ENCODE measurements around the gene P4HTM. TPM values are rescaled to one million over a fixed set of nuclear protein-coding genes. Genes with fewer than 3 reads are reported as not detected.
A peak's percentile ranks its signal among the peaks of the same experiment; 100 is the strongest.

Gene P4HTM
- polyA plus RNA-seq, 2 donors = 10.7 to 14.5 TPM

GRCh38 chr3:48980295-48980694 lies 9.7 kb upstream of the P4HTM start:
- H3K4me1 ChIP-seq (ENCODE audit: control insufficient read depth in 2 of 2, insufficient read depth in 2 of 2, low read length in 1 of 2) = no peaks in the 10 kb centered on the region
- H3K9me3 ChIP-seq (ENCODE audit: control insufficient read depth in 2 of 2, insufficient read depth in 1 of 2, low read depth in 1 of 2, low read length in 1 of 2) = no peaks in the 10 kb centered on the region
- no peaks in the 10 kb centered on the region for H3K27me3 ChIP-seq (ENCODE audit: control insufficient read depth in 1 of 2, insufficient read depth in 2 of 2, low read length in 2 of 2)
- WGBS, 2 donors = 94% methylated on average over 4 of the region's 4 CpGs
- H3K36me3 ChIP-seq (ENCODE audit: control insufficient read depth in 2 of 2, insufficient read depth in 2 of 2, low read length in 1 of 2) = peaks cover 11 to 45% of the 10 kb centered on the region in 2 donors
- no peak overlapping the region for H3K4me3 ChIP-seq (ENCODE audit: low read depth in 1 of 2, low read length in 2 of 2)
- H3K27ac ChIP-seq (ENCODE audit: low read depth in 2 of 2, low read length in 1 of 2) = no peak overlapping the region

GRCh38 chr3:48982016-48982415 lies 8.0 kb upstream of the P4HTM start:
- Histone ChIP-seq H3K27ac (ENCODE audit: low read depth in 2 of 2, low read length in 1 of 2) (no peak overlapping the region), H3K9me3 (ENCODE audit: control insufficient read depth in 2 of 2, insufficient read depth in 1 of 2, low read depth in 1 of 2, low read length in 1 of 2) (no peaks in the 10 kb centered on the region), H3K4me3 (ENCODE audit: low read depth in 1 of 2, low read length in 2 of 2) (no peak overlapping the region), H3K4me1 (ENCODE audit: control insufficient read depth in 2 of 2, insufficient read depth in 2 of 2, low read length in 1 of 2) (no peaks in the 10 kb centered on the region), H3K36me3 (ENCODE audit: control insufficient read depth in 2 of 2, insufficient read depth in 2 of 2, low read length in 1 of 2) (peaks cover 11 to 38% of the 10 kb centered on the region in 2 donors), H3K27me3 (ENCODE audit: control insufficient read depth in 1 of 2, insufficient read depth in 2 of 2, low read length in 2 of 2) (no peaks in the 10 kb centered on the region)

GRCh38 chr3:48982686-48983085 lies 7.4 kb upstream of the P4HTM start:
- no peak overlapping the region for H3K27ac ChIP-seq (ENCODE audit: low read depth in 2 of 2, low read length in 1 of 2)
- 81 to 84% methylated on average over 5 of the region's 5 CpGs for WGBS, 2 donors
- H3K4me1 ChIP-seq (ENCODE audit: control insufficient read depth in 2 of 2, insufficient read depth in 2 of 2, low read length in 1 of 2) = no peaks in the 10 kb centered on the region
- H3K9me3 ChIP-seq (ENCODE audit: control insufficient read depth in 2 of 2, insufficient read depth in 1 of 2, low read depth in 1 of 2, low read length in 1 of 2) = no peaks in the 10 kb centered on the region
- H3K36me3 ChIP-seq (ENCODE audit: control insufficient read depth in 2 of 2, insufficient read depth in 2 of 2, low read length in 1 of 2) = peaks cover 11 to 38% of the 10 kb centered on the region in 2 donors
- H3K4me3 ChIP-seq (ENCODE audit: low read depth in 1 of 2, low read length in 2 of 2) = no peak overlapping the region
- no peaks in the 10 kb centered on the region for H3K27me3 ChIP-seq (ENCODE audit: control insufficient read depth in 1 of 2, insufficient read depth in 2 of 2, low read length in 2 of 2)

- Histone ChIP-seq H3K4me3 (ENCODE audit: low read depth in 1 of 2, low read length in 2 of 2) (no peak overlapping the region), H3K36me3 (ENCODE audit: control insufficient read depth in 2 of 2, insufficient read depth in 2 of 2, low read length in 1 of 2) (peaks cover 11 to 38% of the 10 kb centered on the region in 2 donors), H3K27ac (ENCODE audit: low read depth in 2 of 2, low read length in 1 of 2) (no peak overlapping the region), H3K27me3 (ENCODE audit: control insufficient read depth in 1 of 2, insufficient read depth in 2 of 2, low read length in 2 of 2) (no peaks in the 10 kb centered on the region), H3K4me1 (ENCODE audit: control insufficient read depth in 2 of 2, insufficient read depth in 2 of 2, low read length in 1 of 2) (no peaks in the 10 kb centered on the region), H3K9me3 (ENCODE audit: control insufficient read depth in 2 of 2, insufficient read depth in 1 of 2, low read depth in 1 of 2, low read length in 1 of 2) (no peaks in the 10 kb centered on the region)
- WGBS, 2 donors = 92 to 93% methylated on average over 4 of the region's 4 CpGs
These were observed 6.9 kb upstream of the P4HTM start for GRCh38 chr3:48983096-48983495.

GRCh38 chr3:48984663-48985062 lies 5.4 kb upstream of the P4HTM start:
- H3K27me3 ChIP-seq (ENCODE audit: control insufficient read depth in 1 of 2, insufficient read depth in 2 of 2, low read length in 2 of 2) = no peaks in the 10 kb centered on the region
- no peaks in the 10 kb centered on the region for H3K9me3 ChIP-seq (ENCODE audit: control insufficient read depth in 2 of 2, insufficient read depth in 1 of 2, low read depth in 1 of 2, low read length in 1 of 2)
- peaks cover 3% of the 10 kb centered on the region in 2 donors for H3K4me1 ChIP-seq (ENCODE audit: control insufficient read depth in 2 of 2, insufficient read depth in 2 of 2, low read length in 1 of 2)
- H3K4me3 ChIP-seq (ENCODE audit: low read depth in 1 of 2, low read length in 2 of 2) = no peak overlapping the region
- H3K36me3 ChIP-seq (ENCODE audit: control insufficient read depth in 2 of 2, insufficient read depth in 2 of 2, low read length in 1 of 2) = peaks cover 7 to 30% of the 10 kb centered on the region in 2 donors
- H3K27ac ChIP-seq (ENCODE audit: low read depth in 2 of 2, low read length in 1 of 2) = no peak overlapping the region

GRCh38 chr3:48985831-48986376 lies 4.1 kb upstream of the P4HTM start:
- WGBS, 2 donors = 88 to 89% methylated on average over 7 of the region's 7 CpGs
- peaks cover 0 to 23% of the 10 kb centered on the region in 2 donors for H3K36me3 ChIP-seq (ENCODE audit: control insufficient read depth in 2 of 2, insufficient read depth in 2 of 2, low read length in 1 of 2)
- no peaks in the 10 kb centered on the region for H3K9me3 ChIP-seq (ENCODE audit: control insufficient read depth in 2 of 2, insufficient read depth in 1 of 2, low read depth in 1 of 2, low read length in 1 of 2)
- H3K27ac ChIP-seq (ENCODE audit: low read depth in 2 of 2, low read length in 1 of 2) = no peak overlapping the region
- no peak overlapping the region for H3K4me3 ChIP-seq (ENCODE audit: low read depth in 1 of 2, low read length in 2 of 2)
- H3K27me3 ChIP-seq (ENCODE audit: control insufficient read depth in 1 of 2, insufficient read depth in 2 of 2, low read length in 2 of 2) = no peaks in the 10 kb centered on the region
- peaks cover 3 to 5% of the 10 kb centered on the region in 2 donors for H3K4me1 ChIP-seq (ENCODE audit: control insufficient read depth in 2 of 2, insufficient read depth in 2 of 2, low read length in 1 of 2)

- 4 to 6% methylated on average over 21 of the region's 21 CpGs for whole genome bisulfite sequencing, 2 donors
- Histone ChIP-seq H3K27me3 (ENCODE audit: control insufficient read depth in 1 of 2, insufficient read depth in 2 of 2, low read length in 2 of 2) (no peaks in the 10 kb centered on the region), H3K36me3 (ENCODE audit: control insufficient read depth in 2 of 2, insufficient read depth in 2 of 2, low read length in 1 of 2) (peaks cover 0 to 7% of the 10 kb centered on the region in 2 donors), H3K4me3 (ENCODE audit: low read depth in 1 of 2, low read length in 2 of 2) (peak overlapping the region; percentile 88 to 91), H3K9me3 (ENCODE audit: control insufficient read depth in 2 of 2, insufficient read depth in 1 of 2, low read depth in 1 of 2, low read length in 1 of 2) (no peaks in the 10 kb centered on the region), H3K27ac (ENCODE audit: low read depth in 2 of 2, low read length in 1 of 2) (peak overlapping the region; percentile 92 to 95), H3K4me1 (ENCODE audit: control insufficient read depth in 2 of 2, insufficient read depth in 2 of 2, low read length in 1 of 2) (peaks cover 3 to 12% of the 10 kb centered on the region in 2 donors)
These were observed 780 bp upstream of the P4HTM start for GRCh38 chr3:48989126-48989795.

GRCh38 chr3:48990636-48991469 lies 812 bp downstream of the P4HTM start:
- peaks cover 3 to 12% of the 10 kb centered on the region in 2 donors for H3K4me1 ChIP-seq (ENCODE audit: control insufficient read depth in 2 of 2, insufficient read depth in 2 of 2, low read length in 1 of 2)
- H3K27ac ChIP-seq (ENCODE audit: low read depth in 2 of 2, low read length in 1 of 2) = peak overlapping the region; percentile 92 to 95
- peaks cover 0 to 2% of the 10 kb centered on the region in 2 donors for H3K36me3 ChIP-seq (ENCODE audit: control insufficient read depth in 2 of 2, insufficient read depth in 2 of 2, low read length in 1 of 2)
- WGBS, 2 donors = 4 to 6% methylated on average over 34 to 40 of the region's 40 CpGs
- H3K9me3 ChIP-seq (ENCODE audit: control insufficient read depth in 2 of 2, insufficient read depth in 1 of 2, low read depth in 1 of 2, low read length in 1 of 2) = no peaks in the 10 kb centered on the region
- peak overlapping the region; percentile 88 to 91 for H3K4me3 ChIP-seq (ENCODE audit: low read depth in 1 of 2, low read length in 2 of 2)
- no peaks in the 10 kb centered on the region for H3K27me3 ChIP-seq (ENCODE audit: control insufficient read depth in 1 of 2, insufficient read depth in 2 of 2, low read length in 2 of 2)

- peaks cover 3 to 12% of the 10 kb centered on the region in 2 donors for H3K4me1 ChIP-seq (ENCODE audit: control insufficient read depth in 2 of 2, insufficient read depth in 2 of 2, low read length in 1 of 2)
- H3K4me3 ChIP-seq (ENCODE audit: low read depth in 1 of 2, low read length in 2 of 2) = no peak overlapping the region
- peaks cover 0 to 6% of the 10 kb centered on the region in 2 donors for H3K36me3 ChIP-seq (ENCODE audit: control insufficient read depth in 2 of 2, insufficient read depth in 2 of 2, low read length in 1 of 2)
- peak overlapping the region in 1 of 2 donors; percentile 37 for H3K27ac ChIP-seq (ENCODE audit: low read depth in 2 of 2, low read length in 1 of 2)
- H3K27me3 ChIP-seq (ENCODE audit: control insufficient read depth in 1 of 2, insufficient read depth in 2 of 2, low read length in 2 of 2) = no peaks in the 10 kb centered on the region
- WGBS, 2 donors = 61 to 66% methylated on average over 5 of the region's 5 CpGs
- H3K9me3 ChIP-seq (ENCODE audit: control insufficient read depth in 2 of 2, insufficient read depth in 1 of 2, low read depth in 1 of 2, low read length in 1 of 2) = no peaks in the 10 kb centered on the region
These were observed 2.0 kb downstream of the P4HTM start for GRCh38 chr3:48991851-48992545.
